COLO668 (cell line): ENCODE results near the gene KIAA1614.
"Not testable (repeated sequence)": the region's sequence is repeated elsewhere in the genome, so short reads cannot be mapped to it uniquely, and the experiment has no call there.

Experiments
- DNase-seq: peaks from one replicate; lab custom pipeline; 2025; ENCODE audit not compliant: unreplicated experiment; lab: John Stamatoyannopoulos, UW

The KIAA1614 gene

DNA sequence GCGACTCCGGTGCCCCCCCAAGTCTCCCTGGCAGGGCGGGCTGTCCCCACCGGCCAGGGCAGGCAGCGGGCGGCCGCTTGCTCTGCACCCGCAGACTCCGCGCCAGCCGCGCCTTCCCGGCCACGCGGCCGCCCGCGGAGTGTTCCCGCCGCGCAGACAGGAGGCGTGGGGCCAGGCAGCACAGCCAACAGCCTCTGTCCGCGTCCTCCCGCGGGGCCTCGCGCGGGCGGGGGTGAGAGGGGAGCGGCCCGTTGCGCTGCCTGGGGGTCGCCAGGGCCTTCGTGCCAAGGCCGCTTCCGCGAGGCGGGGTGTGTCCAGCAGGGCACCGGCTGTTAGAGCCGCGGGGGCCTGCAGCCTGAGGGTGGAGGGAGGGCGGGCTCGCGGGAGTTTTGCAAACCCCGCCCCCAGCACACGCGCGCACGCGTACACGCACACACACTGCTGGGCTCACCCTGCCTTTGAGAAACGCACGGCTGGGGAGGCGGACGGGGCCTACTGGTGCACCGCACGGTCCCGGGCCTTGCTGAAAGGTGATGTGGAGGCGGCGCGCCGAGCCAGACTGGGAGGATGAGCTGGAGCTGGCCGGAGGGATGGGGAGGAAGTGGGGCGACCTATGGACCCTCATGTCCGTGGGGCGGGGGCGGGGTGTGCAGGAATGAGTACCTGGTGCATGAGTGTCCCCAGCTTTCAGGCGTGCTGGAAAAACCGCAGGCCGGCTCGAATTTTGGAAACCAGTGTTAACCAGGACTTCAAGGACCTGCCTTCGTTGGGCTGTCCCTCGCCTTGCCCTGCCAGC lies 41.5 kb downstream of the KIAA1614 start:
- DNase-seq = peak; percentile 86

DNA sequence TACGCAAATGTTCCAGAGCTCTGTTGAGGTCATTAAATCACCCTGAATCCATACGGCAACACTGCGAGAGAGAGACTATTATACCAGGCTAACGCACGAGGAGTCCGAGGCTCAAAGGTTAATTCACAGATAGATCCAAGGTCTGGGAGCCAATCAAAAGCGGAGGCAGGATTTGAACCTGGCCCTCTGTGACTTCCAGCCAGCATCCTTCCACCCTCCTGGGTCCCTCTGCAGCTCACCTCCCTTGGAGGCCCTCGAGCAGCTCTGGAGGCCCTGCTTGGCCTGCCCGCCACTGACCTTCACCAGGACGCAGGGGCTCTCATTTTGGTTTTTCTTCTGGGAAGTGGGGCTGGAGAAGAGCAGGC lies 42.1 kb downstream of the KIAA1614 start:
- no peak for DNase-seq

DNA sequence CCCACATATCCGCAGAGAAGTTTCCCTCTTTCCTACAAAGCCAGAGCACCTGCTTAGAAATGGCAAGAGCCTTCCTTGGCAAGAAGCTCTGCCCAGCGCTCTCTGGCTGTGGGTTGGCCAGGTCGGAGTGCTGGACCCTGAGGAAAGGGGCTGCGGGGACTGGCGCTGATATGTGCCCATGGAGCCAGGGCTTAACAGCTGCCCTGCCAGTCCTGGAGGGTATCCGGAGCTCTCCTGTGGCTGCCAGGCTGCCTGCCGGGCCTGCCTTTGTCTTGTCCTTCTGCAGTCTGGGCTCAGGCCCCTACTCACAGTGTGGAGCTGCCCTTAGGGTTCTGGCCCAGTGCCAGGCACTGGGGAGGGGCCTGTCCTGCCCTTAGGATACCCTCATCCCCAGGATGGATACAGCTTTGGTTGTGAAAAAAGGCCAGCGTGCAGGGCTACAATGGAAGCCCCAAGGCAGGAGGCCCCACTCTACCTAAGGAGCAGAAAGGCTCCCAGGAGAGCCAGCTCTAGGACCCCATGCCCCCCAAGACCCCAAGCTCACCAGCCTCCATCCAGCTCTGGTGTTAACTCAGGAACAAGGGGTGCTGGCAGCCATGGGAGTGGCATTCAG lies 43.4 kb downstream of the KIAA1614 start:
- DNase-seq = peak; percentile 78

DNA sequence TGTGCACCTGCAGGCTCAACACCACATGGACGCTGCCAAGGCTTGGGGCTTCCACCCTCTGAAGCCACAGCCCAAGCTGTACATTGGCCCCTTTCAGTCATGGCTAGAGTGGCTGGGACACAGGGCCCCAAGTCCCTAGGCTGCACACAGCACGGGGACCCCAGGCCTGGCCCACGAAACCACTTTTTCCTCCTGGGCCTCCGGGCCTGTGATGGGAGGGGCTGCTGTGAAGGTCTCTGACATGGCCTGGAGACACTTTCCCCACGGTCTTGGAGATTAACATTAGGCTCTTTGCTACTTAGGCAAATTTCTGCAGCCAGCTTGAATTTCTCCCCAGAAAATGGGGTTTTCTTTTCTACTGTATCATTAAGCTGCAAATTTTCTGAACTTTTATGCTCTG lies 46.9 kb downstream of the KIAA1614 start:
- not testable (repeated sequence) for DNase-seq

DNA sequence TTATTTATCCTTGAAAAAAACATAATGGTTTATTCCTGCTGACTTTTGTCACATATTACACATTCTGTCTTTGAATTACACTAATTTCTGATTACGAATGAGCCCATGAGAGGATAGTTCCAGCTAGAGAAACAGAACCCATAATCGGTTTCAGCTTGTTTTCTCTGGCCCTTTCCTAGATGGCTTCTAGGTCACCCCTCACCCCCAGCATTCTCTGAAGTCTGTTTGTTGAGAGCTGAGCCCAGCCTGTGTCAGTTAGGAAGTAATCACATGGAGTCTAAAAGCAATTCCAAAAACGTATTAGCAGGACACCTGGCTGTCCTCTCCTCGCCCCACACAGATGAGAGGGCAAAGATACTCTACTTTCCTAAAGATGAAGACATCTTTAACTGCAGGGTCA lies 48.9 kb downstream of the KIAA1614 start:
- no peak for DNase-seq

DNA sequence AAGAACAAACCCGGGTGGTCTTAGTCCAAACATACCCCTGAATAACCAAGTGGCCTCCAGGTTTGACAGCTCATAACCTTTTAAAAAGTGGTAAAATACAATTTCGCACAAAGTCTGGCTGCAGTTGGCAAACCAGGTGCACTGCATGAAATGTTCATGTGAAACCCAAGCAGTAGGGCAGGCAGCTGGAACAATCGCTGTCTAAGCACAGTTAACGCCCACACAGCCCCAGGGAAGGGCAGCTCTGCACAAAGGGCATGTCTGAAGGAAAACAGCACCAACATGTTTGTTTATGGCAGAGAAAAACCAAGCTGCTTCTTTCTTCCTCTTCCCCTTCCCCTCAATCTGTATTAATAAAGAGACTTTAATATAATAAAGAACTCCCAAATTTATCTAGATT lies 49.5 kb downstream of the KIAA1614 start:
- peak; percentile 83 for DNase-seq

DNA sequence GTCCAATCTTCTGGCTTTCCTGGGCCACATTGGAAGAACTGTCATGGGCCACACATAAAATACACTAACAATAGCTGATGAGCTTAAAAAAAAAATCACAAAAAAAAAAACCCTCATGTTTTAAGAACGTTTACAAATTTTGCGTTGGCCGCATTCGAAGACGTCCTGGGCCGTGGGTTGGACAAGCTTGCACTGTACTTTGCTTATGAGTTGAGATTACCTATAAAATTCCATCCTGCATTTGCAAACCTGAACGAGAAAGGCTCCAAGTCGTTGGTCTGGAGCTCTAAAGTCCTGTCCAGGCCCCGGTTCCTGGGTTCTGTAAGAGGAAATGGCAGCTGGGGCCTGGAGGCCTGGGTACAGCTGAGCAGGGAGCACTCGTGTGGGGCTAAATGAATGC lies 51.4 kb downstream of the KIAA1614 start:
- DNase-seq = no peak

DNA sequence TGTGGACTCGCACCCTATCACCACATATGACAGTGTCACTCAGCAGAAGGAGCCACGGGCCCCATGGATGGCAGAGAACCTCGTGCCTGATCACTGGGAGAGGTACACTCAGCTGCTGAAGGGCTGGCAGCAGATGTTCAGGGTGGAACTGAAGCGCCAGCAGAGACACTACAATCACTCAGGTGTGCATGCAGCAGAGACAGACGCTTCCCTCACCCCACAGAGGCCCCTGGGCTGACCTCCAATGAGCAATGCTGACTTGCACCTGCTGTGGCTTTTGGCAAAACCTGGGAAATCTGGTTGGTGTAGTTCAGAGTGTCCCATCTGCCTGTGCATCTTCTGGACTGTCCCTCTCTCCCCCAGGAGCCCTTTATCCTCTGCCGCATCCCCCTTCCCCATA lies 51.9 kb downstream of the KIAA1614 start:
- DNase-seq = peak; percentile 86

DNA sequence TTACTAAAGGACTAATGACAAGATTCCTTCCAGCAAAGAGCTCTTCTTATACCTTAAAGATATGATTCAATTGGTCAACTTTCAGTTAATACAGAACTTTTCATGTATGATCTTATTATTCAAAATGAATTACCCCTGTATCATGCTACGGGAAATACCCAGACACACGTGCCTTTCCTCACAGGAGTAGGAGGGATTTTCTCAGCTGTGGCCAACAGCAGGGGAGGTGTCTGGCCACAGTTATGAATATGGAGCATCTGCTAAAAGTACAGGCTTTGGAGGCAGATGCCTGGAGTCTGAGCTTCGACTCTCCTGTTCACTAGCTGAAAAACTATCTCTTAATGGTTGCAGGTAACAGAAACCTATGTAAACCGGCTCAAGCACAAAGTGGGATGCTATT lies 53.6 kb downstream of the KIAA1614 start:
- DNase-seq = no peak

DNA sequence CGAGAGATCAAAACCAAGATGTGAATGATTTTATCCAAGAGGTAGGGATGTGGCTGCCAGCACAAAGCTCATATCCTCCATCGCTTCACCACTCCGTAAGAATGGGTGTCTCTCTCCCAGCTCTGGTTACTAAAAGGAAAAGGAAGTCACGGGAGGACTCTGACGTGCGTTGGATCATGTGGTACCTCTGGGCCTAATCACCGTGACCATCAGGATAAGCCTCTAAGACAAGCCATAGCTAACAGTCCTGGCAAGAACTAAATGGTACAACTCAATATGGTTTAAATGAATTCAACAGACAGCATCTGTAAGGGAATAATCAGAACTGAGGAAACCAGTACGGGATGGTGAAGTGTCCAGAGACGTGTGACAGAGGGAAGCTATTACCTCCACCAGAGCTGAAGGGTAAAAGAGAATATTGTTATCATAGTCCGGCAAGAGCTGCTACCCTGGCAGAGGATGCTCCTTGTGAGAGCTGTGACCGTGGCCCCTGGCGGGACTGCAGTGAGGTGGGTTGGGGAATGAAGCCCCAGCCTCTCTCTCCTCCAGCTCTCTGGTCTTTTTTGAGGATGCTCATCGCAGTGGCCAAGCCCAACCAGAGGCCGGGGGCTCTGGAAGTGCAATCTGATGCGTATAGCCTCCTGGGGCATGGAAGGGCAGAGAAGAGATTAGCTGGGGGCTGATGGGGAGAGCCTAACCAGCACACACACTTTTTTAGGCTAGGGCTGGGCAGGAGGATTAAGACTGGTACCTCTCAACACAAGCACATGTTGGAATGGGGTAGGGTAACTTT lies 54.2 kb downstream of the KIAA1614 start:
- no peak for DNase-seq

DNA sequence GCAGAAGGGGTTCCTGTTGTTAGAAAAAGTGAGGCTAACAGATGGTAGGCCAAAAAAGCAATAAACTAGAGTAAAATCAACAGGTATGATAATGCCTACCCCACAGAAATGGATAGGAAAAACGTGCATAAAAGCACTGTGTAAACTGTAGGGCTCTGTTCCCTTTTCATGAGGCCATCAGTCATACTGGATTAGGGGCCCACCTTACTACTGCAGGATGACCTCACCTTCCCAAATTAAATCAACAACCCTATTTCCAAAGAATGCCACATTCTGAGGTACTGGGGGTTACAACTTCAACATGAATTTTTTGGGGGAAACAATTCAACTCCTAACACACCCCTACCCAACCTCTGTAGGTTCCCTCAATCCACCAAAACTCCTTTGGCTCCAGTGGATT lies 54.9 kb downstream of the KIAA1614 start:
- no peak for DNase-seq

DNA sequence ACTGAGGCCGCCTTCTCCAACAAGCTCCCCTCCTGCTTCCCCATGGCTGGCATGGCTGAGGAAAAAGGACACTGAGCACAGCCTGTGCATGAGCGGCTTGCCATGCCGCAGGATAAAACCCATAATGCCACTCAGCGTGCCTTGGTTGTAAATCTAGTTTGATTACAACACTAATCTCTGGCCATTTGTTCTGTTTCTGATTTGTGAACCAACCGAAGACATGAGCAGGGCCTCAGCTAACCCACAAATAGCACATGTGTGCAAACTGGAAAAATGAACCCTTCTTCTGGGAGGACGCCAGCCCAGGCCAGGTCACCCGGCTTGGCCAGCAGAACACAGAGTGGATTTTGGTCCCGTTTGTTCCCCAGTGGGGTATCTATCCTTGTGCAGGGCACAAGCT lies 56.1 kb downstream of the KIAA1614 start:
- not testable (repeated sequence) for DNase-seq

DNA sequence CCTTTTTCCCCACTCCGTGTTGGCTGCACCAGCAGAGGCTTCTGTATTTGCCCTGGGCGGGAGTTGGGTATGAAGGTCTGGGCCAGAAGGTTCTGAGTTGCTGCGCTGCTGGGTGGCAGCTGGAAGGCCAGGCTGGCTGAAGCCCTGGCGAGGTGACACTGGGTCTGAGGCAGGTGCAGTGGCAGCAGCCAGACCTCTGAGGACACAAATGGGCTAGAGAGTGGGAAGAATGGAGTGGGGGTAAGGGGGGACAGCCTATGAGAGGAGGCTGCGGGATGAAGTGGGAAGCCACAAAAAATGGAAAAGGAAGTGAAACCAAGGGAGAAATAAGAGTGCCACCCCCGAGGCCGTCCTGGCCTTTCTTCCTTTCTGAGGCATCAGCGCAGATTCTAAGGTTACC lies 56.7 kb downstream of the KIAA1614 start:
- DNase-seq = no peak

DNA sequence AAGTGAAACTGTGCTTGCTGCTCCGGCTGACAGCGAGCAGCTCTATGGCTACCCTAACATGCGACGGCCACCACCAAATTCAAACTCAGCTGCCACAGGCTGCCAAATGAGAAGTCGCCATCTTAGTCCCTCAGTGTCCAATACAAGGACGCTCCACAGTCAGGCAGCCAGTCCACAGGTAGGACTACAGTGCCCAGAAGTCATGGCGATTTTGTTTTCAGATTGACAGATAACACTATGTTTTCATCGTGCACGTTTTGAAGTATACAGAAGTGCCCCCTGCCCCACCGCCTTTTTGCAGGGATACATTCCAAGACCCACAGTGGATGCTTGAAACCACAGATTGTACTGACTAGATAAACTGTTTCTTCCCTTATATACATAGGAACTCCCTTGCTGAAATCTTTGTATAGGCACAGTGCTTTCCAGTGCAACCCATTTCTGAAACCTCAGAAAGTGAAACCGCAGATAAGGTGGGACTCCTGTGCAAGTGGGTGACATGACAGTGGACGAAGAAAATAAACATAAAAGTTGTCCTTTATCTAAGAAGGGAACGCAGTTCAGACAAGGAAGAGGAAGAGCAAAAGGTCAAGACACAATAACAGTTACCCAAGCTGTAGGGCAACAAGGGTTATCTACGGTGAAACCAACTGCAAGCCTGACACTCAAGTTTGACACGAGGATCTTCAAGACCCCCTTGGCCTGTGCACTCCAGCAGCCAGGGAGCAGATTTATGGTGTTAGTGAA lies 57.8 kb downstream of the KIAA1614 start:
- DNase-seq = no peak

DNA sequence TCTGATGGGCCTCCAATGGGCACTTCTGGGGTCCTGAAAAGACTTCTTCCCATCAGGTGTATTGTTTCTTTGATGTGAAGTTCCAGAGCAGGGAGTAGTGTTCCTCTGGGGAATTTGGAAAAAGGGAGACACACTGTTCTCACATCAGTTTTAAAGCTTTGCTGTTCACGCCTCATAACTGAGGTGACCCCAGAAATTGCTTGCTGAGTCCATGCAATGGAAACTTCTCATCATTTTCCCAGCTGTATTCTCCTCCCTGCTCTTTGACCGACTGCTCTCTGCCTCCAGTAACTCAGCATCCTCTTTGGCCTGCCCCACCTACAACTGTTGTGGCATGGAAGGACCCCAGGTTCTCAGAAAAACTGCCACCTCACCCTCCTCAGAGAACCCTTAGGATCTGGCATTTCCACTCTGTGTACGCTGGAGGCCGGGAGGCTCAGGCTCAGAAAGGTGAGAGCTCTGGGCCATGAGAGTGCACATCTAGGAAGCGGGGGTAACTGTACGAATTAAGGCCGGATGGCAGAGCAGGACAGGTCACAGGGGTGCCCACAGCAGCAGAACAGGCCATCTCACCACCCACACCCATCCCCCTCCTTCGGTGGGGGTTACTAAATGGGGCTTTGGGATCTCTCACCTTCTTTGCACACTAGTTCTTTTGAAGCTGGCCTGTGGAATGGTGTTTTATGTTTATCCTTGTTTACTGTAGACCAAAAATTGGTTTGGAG lies 58.7 kb downstream of the KIAA1614 start:
- DNase-seq = no peak

DNA sequence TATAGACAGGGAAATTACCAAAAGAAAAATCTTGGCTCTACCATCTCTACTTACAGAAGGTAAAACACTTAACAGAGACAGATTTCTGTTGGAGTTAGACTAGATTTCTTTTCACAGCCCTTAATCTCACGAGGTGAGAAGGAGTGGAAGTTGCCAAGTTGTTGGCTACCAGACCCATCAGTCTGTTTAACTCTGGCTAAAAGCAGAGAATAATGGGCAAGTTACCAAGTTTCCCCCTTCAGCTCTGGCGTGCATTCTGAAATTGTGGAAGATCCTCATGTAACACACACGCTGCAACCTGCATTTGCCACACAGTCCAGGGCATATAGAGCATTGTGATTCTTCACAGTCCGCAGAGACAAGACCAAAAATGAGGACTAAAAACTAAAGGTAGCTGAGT lies 60.7 kb downstream of the KIAA1614 start:
- DNase-seq = no peak

DNA sequence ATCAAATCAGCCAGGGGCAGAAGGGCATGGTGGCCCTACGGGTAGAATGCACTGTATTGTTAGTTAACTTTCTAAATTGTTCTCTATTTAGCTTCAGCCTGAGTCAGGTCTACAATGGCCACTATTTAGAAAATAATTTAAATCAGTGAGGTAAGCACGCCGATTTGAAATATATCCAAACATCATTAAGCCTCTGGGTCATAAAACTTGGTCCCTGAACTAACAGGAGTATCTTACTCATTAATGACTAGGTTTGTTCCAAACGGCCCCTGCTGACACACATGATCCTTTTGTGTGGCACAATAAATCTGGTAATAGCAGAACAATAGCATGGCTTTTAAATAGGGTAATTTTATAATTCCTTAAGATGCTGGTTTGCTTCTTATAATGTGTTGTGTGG lies 61.5 kb downstream of the KIAA1614 start:
- DNase-seq = no peak

DNA sequence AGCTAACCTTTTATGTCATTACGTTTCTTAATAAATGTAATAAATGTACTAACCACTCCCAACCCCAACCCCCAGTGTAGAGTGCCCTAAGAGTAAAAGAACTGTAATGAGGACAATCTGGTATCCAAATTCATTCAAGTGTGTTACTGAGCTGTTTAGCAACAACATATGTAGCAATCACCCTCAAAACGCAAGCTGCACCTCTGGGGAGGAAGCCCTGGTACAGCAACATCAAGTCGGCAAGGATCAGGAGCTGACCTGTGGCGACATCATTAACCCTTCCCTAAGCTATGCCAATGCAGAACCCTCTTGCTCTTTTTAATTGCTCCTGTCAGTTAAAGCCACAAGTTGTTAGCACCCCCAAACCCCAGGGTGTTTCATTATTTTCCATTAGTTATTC lies 62.9 kb downstream of the KIAA1614 start:
- DNase-seq = no peak

DNA sequence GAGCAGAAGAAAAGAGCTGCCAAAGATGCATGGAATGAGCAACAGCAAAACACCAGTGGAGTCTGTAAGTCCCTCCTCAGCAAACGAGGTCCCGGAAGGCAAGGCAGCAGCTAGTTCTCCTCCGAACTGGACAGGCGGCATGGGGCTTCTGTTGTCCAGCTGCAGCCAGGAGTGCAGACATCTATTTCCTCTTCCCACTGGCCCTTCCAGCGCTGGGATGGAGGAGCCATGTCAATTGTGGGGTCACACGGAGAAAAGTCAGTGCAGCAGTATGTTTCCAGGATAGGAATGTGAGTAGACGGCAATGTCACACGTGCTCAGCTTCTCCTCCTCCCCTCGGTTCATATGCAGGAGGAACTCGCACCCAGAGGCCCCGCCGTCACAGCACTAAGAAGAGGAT lies 63.5 kb downstream of the KIAA1614 start:
- DNase-seq = no peak

DNA sequence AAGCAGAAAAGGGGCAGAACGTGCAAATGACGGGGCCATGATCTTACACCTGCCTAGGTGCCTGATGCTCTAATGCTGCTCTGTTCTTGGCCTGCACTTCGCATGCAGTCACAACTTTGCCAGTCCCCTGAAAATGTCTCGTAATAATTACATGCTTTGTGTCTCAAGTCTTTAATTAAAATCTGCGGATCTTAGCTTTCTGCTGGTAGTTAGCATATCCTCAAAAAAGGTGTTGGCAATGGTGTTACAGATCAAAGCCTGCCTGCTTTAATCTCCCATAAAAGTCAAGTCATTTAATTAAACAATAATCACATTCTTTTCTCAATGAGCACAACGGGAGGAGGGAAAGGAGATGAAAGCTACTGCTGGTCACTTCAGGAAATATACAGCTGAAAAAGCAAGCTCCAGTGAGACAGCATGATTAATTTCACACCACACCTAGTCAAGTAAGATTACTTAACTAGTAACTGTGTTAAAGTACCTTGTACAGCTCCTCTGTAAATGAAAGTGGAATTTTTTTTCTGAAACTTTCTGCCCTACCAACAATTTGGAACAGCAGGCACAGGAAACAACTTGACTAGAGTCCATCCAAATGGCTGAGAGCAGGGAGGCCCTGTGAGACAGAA lies 64.1 kb downstream of the KIAA1614 start:
- DNase-seq = no peak
